Ramos (cell line): ENCODE measurements around the gene FLCN.

Experiments used
- in situ Hi-C: fragments of 300-500 bp; cut with MboI; formaldehyde crosslinking; loops from one replicate; pipeline ENCODE4 v1.14.3; 2022; ENCODE audit warnings: low sequenced_read_pairs; ENCODE audit not compliant: unreplicated experiment

Gene FLCN

GRCh38 chr17:17236295-17237025, 508 bp downstream of the FLCN start:
- in situ Hi-C loops, result no loop called here

GRCh38 chr17:17235212-17236174, 1.5 kb downstream of the FLCN start:
- in situ Hi-C loops, result no loop called here

GRCh38 chr17:17232303-17232621, 4.7 kb downstream of the FLCN start:
- in situ Hi-C loops, result no loop called here

GRCh38 chr17:17231621-17232302, 5.2 kb downstream of the FLCN start:
- in situ Hi-C loops, result no loop called here

- in situ Hi-C loops, result no loop called here
These were observed 7.3 kb downstream of the FLCN start for GRCh38 chr17:17229416-17230384.

- in situ Hi-C loops, result no loop called here
These were observed 8.3 kb downstream of the FLCN start for GRCh38 chr17:17228521-17229279.

- in situ Hi-C loops, result no loop called here
These were observed 9.1 kb downstream of the FLCN start for GRCh38 chr17:17227608-17228520.

- in situ Hi-C loops, result no loop called here
These were observed 10.3 kb downstream of the FLCN start for GRCh38 chr17:17226451-17227265.

- in situ Hi-C loops, result no loop called here
These were observed 11.1 kb downstream of the FLCN start for GRCh38 chr17:17225901-17226300.

GRCh38 chr17:17224137-17224536, 12.8 kb downstream of the FLCN start:
- in situ Hi-C loops, result loop anchor here (5.0 kb wide), 1 partner anchor 52 kb away; no protein-coding TSS in a partner anchor

- in situ Hi-C loops, result loop anchor here (5.0 kb wide), 1 partner anchor 51 kb away; no protein-coding TSS in a partner anchor
These were observed 13.2 kb downstream of the FLCN start for GRCh38 chr17:17223736-17224135.

- in situ Hi-C loops, result loop anchor here (5.0 kb wide), 1 partner anchor 49 kb away; no protein-coding TSS in a partner anchor
These were observed 15.6 kb downstream of the FLCN start for GRCh38 chr17:17221329-17221728.

- in situ Hi-C loops, result loop anchor here (5.0 kb wide), 1 partner anchor 48 kb away; no protein-coding TSS in a partner anchor
These were observed 16.4 kb downstream of the FLCN start for GRCh38 chr17:17220529-17220928.

- in situ Hi-C loops, result no loop called here
These were observed 19.0 kb downstream of the FLCN start for GRCh38 chr17:17217995-17218394.

GRCh38 chr17:17216776-17217175, 20.2 kb downstream of the FLCN start:
- in situ Hi-C loops, result no loop called here

- in situ Hi-C loops, result no loop called here
These were observed 20.7 kb downstream of the FLCN start for GRCh38 chr17:17216236-17216635.

- in situ Hi-C loops, result no loop called here
These were observed 21.4 kb downstream of the FLCN start for GRCh38 chr17:17215575-17215974.
